ENCODE measurements around the gene EDN2.

DNA sequence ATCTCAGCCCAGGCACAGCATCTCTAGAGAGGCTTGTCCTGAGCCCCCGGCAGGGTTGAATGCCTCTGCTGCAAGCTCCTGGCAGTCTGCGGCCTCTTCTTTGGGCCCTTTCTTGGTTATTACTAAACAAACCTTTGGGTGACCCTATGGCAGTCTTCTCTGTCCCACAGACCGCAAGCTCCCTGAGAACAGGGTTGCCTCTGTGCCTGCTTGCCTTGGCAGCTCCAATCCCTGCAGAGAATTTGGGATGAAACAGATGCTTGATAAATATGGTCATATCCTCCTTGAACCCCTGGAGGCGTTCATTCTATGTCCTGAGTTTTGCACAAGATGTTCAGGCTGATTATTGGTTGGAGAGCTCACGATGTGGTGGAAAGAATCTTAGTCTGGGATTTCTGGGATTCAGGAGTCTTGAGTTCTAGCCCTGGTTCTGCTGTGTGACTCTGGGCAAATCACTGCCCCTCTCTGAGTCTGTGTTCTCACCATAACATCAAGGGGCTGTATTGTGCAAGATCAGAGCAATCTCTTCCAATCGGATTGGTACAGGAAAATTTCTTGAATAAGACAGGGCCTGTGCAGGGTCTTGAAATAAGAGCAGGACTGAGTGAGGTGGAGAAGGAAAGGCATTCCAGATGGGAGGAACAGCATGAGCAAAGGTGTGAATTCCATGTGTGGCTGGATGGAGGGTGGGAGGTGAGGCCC is 49.6 kb downstream of the EDN2 start:
- no peak for TF ChIP-seq CTCF (IDR thresholded peaks at IDR 0.05)
- no peak for TF ChIP-seq POLR2A (IDR thresholded peaks at IDR 0.05)
- TF ChIP-seq POLR2AphosphoS5 (IDR thresholded peaks at IDR 0.05) = no peak

Data from breast epithelium (tissue), 3 donors.